CD4-positive, alpha-beta T cell (primary cell): ENCODE data around the gene NT5DC1. TPM values are rescaled to one million over a fixed set of nuclear protein-coding genes. Genes with fewer than 3 reads are reported as not detected.

ENCODE experiments used
- ATAC-seq: fragments of 200-7000 bp; cut with Tn5 transposase; one replicate; pipeline ENCODE4 v1.10.0; 2022; ENCODE audit warnings: mild to moderate bottlenecking; ENCODE audit not compliant: poor library complexity
- CTCF ChIA-PET: fragments of 350-600 bp; sonication (Branson Sonifier 250); formaldehyde crosslinking; loops from one replicate; lab custom pipeline; 2021; ENCODE audit warnings: antibody characterized with exemption, inconsistent platforms; lab: Charles Lee
- POLR2A ChIA-PET: fragments of 350-600 bp; sonication (Branson Sonifier 250); formaldehyde crosslinking; loops from one replicate; lab custom pipeline; 2021; ENCODE audit warnings: antibody characterized with exemption, inconsistent platforms; lab: Charles Lee
- DNase-seq, 14 experiments: peaks; one replicate each; pipeline ENCODE4 v3.0.0-alpha.2; 2013 to 2020; ENCODE audit warnings: mixed read lengths in 2 of 14
- H3K27ac ChIP-seq, 2 donors: one replicate each; pipeline versions ENCODE4 v1.5.1 to v1.7.0; 2013; ENCODE audit warnings: low read length in 2 of 2, low read depth in 1 of 2, mild to moderate bottlenecking in 1 of 2
- H3K27me3 ChIP-seq, 2 experiments: 1 replicate in 1 of 2; 2 replicates in 1 of 2; pipeline versions ENCODE4 v1.6.1 to v1.7.0; 2013; ENCODE audit warnings: low read length in 2 of 2, control low read depth in 1 of 2, mild to moderate bottlenecking in 1 of 2, moderate library complexity in 1 of 2; ENCODE audit not compliant: insufficient read depth in 2 of 2, control insufficient read depth in 1 of 2
- H3K36me3 ChIP-seq: one replicate; pipeline ENCODE4 v1.6.1; 2013; ENCODE audit warnings: low read length, control low read depth; ENCODE audit not compliant: insufficient read depth
- H3K4me1 ChIP-seq: one replicate; pipeline ENCODE4 v1.6.1; 2013; ENCODE audit warnings: low read length, control low read depth; ENCODE audit not compliant: insufficient read depth
- H3K4me3 ChIP-seq: one replicate; pipeline ENCODE4 v1.5.1; 2013; ENCODE audit warnings: mild to moderate bottlenecking, low read length, moderate library complexity
- H3K9me3 ChIP-seq, 2 experiments: 1 replicate in 1 of 2; 2 replicates in 1 of 2; pipeline versions ENCODE4 v1.6.1 to v1.7.0; 2013; ENCODE audit warnings: low read length in 2 of 2, mild to moderate bottlenecking in 2 of 2, control low read depth in 1 of 2, moderate library complexity in 1 of 2; ENCODE audit not compliant: control insufficient read depth in 1 of 2, insufficient read depth in 1 of 2
- H3K27ac Mint-ChIP-seq: one replicate; pipeline ENCODE4 v1.8.0; 2020; ENCODE audit warnings: mixed read lengths
- H3K27me3 Mint-ChIP-seq: one replicate; pipeline ENCODE4 v1.8.0; 2021; ENCODE audit warnings: mixed read lengths
- H3K36me3 Mint-ChIP-seq: one replicate; pipeline ENCODE4 v1.8.0; 2021; ENCODE audit warnings: low read depth, mixed read lengths
- H3K4me1 Mint-ChIP-seq: one replicate; pipeline ENCODE4 v1.8.0; 2021; ENCODE audit warnings: low read depth, mixed read lengths
- H3K4me3 Mint-ChIP-seq: one replicate; pipeline ENCODE4 v1.8.0; 2020; ENCODE audit warnings: mild to moderate bottlenecking, mixed read lengths
- H3K9me3 Mint-ChIP-seq: one replicate; pipeline ENCODE4 v1.8.0; 2020; ENCODE audit warnings: mixed read lengths
- intact Hi-C, 2 experiments: fragments of 100-400 bp; cut with DNase I in 1 of 2; cut with micrococcal nuclease in 1 of 2; formaldehyde crosslinking; loops; one replicate each; pipeline versions ENCODE4 v1.15.1 to v1.9.0; 2023 to 2025; cut with DNase I, micrococcal nuclease
- total RNA-seq, 174 experiments: library from RNA in 2 of 174; stranded (reverse) in 2 of 174; gene quantifications; one replicate each; pipeline ENCODE4 v1.2.3 and lab custom pipeline; 2021 to 2026
- TF ChIP-seq, protein P1 (sequence below): fragments of 200-600 bp; IDR thresholded peaks from one replicate; pipeline ENCODE4 v1.8.0; 2022; ENCODE audit warnings: antibody characterized with exemption, mild to moderate bottlenecking

The NT5DC1 gene
- total RNA-seq, 2 experiments from 2014 or later, result 24.2 to 27.2 TPM

- intact Hi-C loops, result no loop called here
- Mint-ChIP-seq H3K27ac (peak overlapping the region; percentile 95), H3K4me1 (peaks cover 88% of the 10 kb centered on the region), H3K27me3 (no peaks in the 10 kb centered on the region), H3K36me3 (peaks cover 80% of the 10 kb centered on the region), H3K4me3 (peak overlapping the region; percentile 96), H3K9me3 (no peaks in the 10 kb centered on the region)
- H3K27me3 ChIP-seq, result no peaks in the 10 kb centered on the region
- no peaks in the 10 kb centered on the region for H3K9me3 ChIP-seq
- H3K27ac ChIP-seq, result peak overlapping the region; percentile 29 to 99
- peaks cover 52% of the 10 kb centered on the region for H3K36me3 ChIP-seq
- TF ChIP-seq, protein P1, sequence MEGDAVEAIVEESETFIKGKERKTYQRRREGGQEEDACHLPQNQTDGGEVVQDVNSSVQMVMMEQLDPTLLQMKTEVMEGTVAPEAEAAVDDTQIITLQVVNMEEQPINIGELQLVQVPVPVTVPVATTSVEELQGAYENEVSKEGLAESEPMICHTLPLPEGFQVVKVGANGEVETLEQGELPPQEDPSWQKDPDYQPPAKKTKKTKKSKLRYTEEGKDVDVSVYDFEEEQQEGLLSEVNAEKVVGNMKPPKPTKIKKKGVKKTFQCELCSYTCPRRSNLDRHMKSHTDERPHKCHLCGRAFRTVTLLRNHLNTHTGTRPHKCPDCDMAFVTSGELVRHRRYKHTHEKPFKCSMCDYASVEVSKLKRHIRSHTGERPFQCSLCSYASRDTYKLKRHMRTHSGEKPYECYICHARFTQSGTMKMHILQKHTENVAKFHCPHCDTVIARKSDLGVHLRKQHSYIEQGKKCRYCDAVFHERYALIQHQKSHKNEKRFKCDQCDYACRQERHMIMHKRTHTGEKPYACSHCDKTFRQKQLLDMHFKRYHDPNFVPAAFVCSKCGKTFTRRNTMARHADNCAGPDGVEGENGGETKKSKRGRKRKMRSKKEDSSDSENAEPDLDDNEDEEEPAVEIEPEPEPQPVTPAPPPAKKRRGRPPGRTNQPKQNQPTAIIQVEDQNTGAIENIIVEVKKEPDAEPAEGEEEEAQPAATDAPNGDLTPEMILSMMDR, result no peak
- ATAC-seq (no peak), DNase-seq (peak in 1 of 14 experiments; percentile 11)
- peak overlapping the region; percentile 76 for H3K4me3 ChIP-seq
- H3K4me1 ChIP-seq, result peaks cover 52% of the 10 kb centered on the region
- ChIA-PET CTCF (interaction anchor here (1.1 to 1.7 kb wide), 2 partner anchors 9 to 10 kb away, joined by 4 to 10 read pairs; no protein-coding TSS in a partner anchor), POLR2A (interaction anchor here (1.4 to 5.2 kb wide), 4 partner anchors 8 to 294 kb away, joined by 3 to 122 read pairs (median 50); partner anchors contain the start of genes NT5DC1, RWDD1 and TSPYL4)
Measured at GRCh38 chr6:116277124-116277523, 176.5 kb downstream of the NT5DC1 start.

- peak overlapping the region; percentile 96 for H3K4me3 Mint-ChIP-seq
- Histone ChIP-seq H3K4me3 (peak overlapping the region; percentile 76), H3K4me1 (peaks cover 51% of the 10 kb centered on the region), H3K9me3 (no peaks in the 10 kb centered on the region), H3K27me3 (no peaks in the 10 kb centered on the region), H3K36me3 (peaks cover 40% of the 10 kb centered on the region), H3K27ac (peak overlapping the region; percentile 97 to 99)
- ATAC-seq, result no peak
- H3K4me1 Mint-ChIP-seq, result peaks cover 77% of the 10 kb centered on the region
- no peaks in the 10 kb centered on the region for H3K27me3 Mint-ChIP-seq
- ChIA-PET POLR2A (interaction anchor here (0.9 to 5.2 kb wide), 12 partner anchors 9 to 403 kb away, joined by 3 to 122 read pairs (median 16); partner anchors contain the start of genes KPNA5, NT5DC1, RWDD1 and TSPYL4), CTCF (interaction anchor here (0.8 to 3.8 kb wide), 4 partner anchors 9 to 295 kb away, joined by 3 to 42 read pairs (median 7); no protein-coding TSS in a partner anchor)
- DNase-seq, result peak in 2 of 14 experiments; percentile 10 to 18
- H3K36me3 Mint-ChIP-seq, result peaks cover 66% of the 10 kb centered on the region
- intact Hi-C loops, result loop anchor here in 1 of 2 experiments (1.0 kb wide), 1 partner anchor 24 kb away; the partner anchor contains the start of gene TSPYL4
- TF ChIP-seq, protein P1, result no peak
- H3K27ac Mint-ChIP-seq, result peak overlapping the region; percentile 95
- no peaks in the 10 kb centered on the region for H3K9me3 Mint-ChIP-seq
Measured at GRCh38 chr6:116278481-116278829, 177.8 kb downstream of the NT5DC1 start.

DNA sequence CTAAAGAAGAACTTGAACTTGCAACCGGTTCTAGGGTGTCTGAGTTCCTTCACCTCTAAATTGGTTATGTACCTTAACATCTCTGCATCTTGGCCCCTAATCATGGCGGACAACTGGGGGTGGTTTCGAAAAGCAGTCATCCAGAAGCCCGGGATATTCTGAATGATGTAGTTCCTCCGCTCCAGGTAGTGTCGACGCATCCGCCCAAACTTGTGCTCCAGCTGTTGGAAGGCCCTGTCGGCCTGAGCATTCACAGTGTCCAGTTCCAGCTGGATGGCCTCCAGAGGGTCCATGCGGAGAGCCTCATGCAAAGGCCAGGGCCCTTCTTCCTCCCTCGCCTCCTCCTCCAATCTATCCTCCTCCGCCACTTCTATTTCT lies 178.2 kb downstream of the NT5DC1 start:
- H3K27ac ChIP-seq, result peak overlapping the region; percentile 97 to 99
- ChIA-PET CTCF (interaction anchor here (0.8 to 3.8 kb wide), 5 partner anchors 9 to 294 kb away, joined by 3 to 42 read pairs (median 6); partner anchors contain the start of gene RWDD1), POLR2A (interaction anchor here (0.9 to 5.2 kb wide), 19 partner anchors 10 to 403 kb away, joined by 3 to 122 read pairs (median 7); partner anchors contain the start of genes KPNA5, NT5DC1, RWDD1 and TSPYL4)
- Mint-ChIP-seq H3K4me1 (peaks cover 75% of the 10 kb centered on the region), H3K9me3 (no peaks in the 10 kb centered on the region), H3K4me3 (peak overlapping the region; percentile 96), H3K27me3 (no peaks in the 10 kb centered on the region), H3K36me3 (peaks cover 63% of the 10 kb centered on the region), H3K27ac (peak overlapping the region; percentile 95)
- peaks cover 47% of the 10 kb centered on the region for H3K4me1 ChIP-seq
- H3K9me3 ChIP-seq, result no peaks in the 10 kb centered on the region
- ATAC-seq (no peak), DNase-seq (peak in 4 of 14 experiments; percentile 9 to 52 (median 22))
- TF ChIP-seq, protein P1, result no peak
- no peaks in the 10 kb centered on the region for H3K27me3 ChIP-seq
- H3K36me3 ChIP-seq, result peaks cover 37% of the 10 kb centered on the region
- intact Hi-C loops, result loop anchor here (1.0 kb wide), 1 partner anchor 25 kb away; the partner anchor contains the start of gene TSPYL4 (in 2 of the 2)
- H3K4me3 ChIP-seq, result peak overlapping the region; percentile 76
